Small intestine (tissue), 7 donors: Measurements from ENCODE around the gene CDKAL1. TPM values are rescaled to one million over a fixed set of nuclear protein-coding genes. Genes with fewer than 3 reads are reported as not detected.
"Not testable (repeated sequence)": the region's sequence is repeated elsewhere in the genome, so short reads cannot be mapped to it uniquely, and the experiment has no call there.

Source experiments
- DNase-seq, 2 donors: peaks; one replicate each; pipeline versions ENCODE4 v3.0.0 to v3.0.0-alpha.2; 2013
- FAIRE-seq: peaks from 2 replicates; lab custom pipeline; 2012; peaks lifted over from hg19 to GRCh38; lab: Jason Lieb, UNC
- H3K27ac ChIP-seq, 3 donors: one replicate each; pipeline ENCODE4 v1.5.1; 2013; ENCODE audit warnings: low read length in 2 of 3, mild to moderate bottlenecking in 2 of 3, control low read depth in 1 of 3, inconsistent platforms in 1 of 3, low read depth in 1 of 3, moderate library complexity in 1 of 3
- H3K27me3 ChIP-seq, 3 donors: one replicate each; pipeline ENCODE4 v1.6.1; 2013; ENCODE audit warnings: low read length in 3 of 3, inconsistent platforms in 1 of 3; ENCODE audit not compliant: control insufficient read depth in 3 of 3, insufficient read depth in 3 of 3
- H3K36me3 ChIP-seq, 3 donors: one replicate each; pipeline ENCODE4 v1.6.1; 2013; ENCODE audit warnings: low read length in 3 of 3, inconsistent platforms in 1 of 3, low read depth in 1 of 3, mild to moderate bottlenecking in 1 of 3, moderate library complexity in 1 of 3; ENCODE audit not compliant: control insufficient read depth in 3 of 3, insufficient read depth in 2 of 3
- H3K4me1 ChIP-seq, 3 donors: one replicate each; pipeline ENCODE4 v1.6.1; 2013; ENCODE audit warnings: low read length in 2 of 3, inconsistent platforms in 1 of 3, low read depth in 1 of 3, mild to moderate bottlenecking in 1 of 3, moderate library complexity in 1 of 3; ENCODE audit not compliant: control insufficient read depth in 3 of 3, insufficient read depth in 2 of 3
- H3K4me3 ChIP-seq, 3 donors: one replicate each; pipeline ENCODE4 v1.5.1; 2013; ENCODE audit warnings: low read length in 3 of 3, control low read depth in 1 of 3, inconsistent platforms in 1 of 3, low read depth in 1 of 3, mild to moderate bottlenecking in 1 of 3, moderate library complexity in 1 of 3
- H3K9me3 ChIP-seq, 2 donors: one replicate each; pipeline ENCODE4 v1.6.1; 2013; ENCODE audit warnings: low read depth in 1 of 2, low read length in 1 of 2; ENCODE audit not compliant: control insufficient read depth in 2 of 2, insufficient read depth in 1 of 2
- WGBS, 3 donors: extraction: QIAGEN DNeasy Blood & Tissue Kit; methylation state at CpG; one replicate each; pipeline ENCODE4 v1.1.7; 2013; 5-methylcytosine and 5-hydroxymethylcytosine counted together
- polyA plus RNA-seq, 4 donors: library from polyadenylated mRNA; stranded (reverse) in 3 of 4; unstranded in 1 of 4; fragments of 200-250 nt in 3 of 4; fragments of 120-200 nt in 1 of 4; gene quantifications; one replicate each; pipeline versions ENCODE4 v1.2.1 to v1.2.3, GENCODE V29; 2013
- donor health status: healthy with polysubstance abuse.
- donor health status: control.
- donor health status: control.
- donor health status: Bipolar disorder and iron deficiency.
- donor health status: healthy.

The CDKAL1 gene
- polyA plus RNA-seq, 4 donors, result 2.4 to 10.5 (median 4.1) TPM

- Histone ChIP-seq H3K9me3 (no peaks in the 10 kb centered on the region), H3K36me3 (no peaks in the 10 kb centered on the region), H3K27ac (no peak overlapping the region), H3K4me1 (no peaks in the 10 kb centered on the region), H3K27me3 (no peaks in the 10 kb centered on the region), H3K4me3 (no peak overlapping the region)
- FAIRE-seq (no peak), DNase-seq (no peak)
- WGBS, 3 donors, result 84 to 95% (median 95%) methylated on average over 4 of the region's 4 CpGs
Measured at GRCh38 chr6:21083708-21084107, 549.5 kb downstream of the CDKAL1 start.

GRCh38 chr6:21084656-21085055 lies 550.4 kb downstream of the CDKAL1 start:
- FAIRE-seq (no peak), DNase-seq (no peak)
- H3K36me3 ChIP-seq, result no peaks in the 10 kb centered on the region
- no peaks in the 10 kb centered on the region for H3K27me3 ChIP-seq
- WGBS, 3 donors, result 74 to 87% (median 87%) methylated on average over 2 of the region's 2 CpGs
- no peak overlapping the region for H3K4me3 ChIP-seq
- no peaks in the 10 kb centered on the region for H3K4me1 ChIP-seq
- H3K9me3 ChIP-seq, result no peaks in the 10 kb centered on the region
- H3K27ac ChIP-seq, result no peak overlapping the region

- DNase-seq (no peak), FAIRE-seq (no peak)
- no peaks in the 10 kb centered on the region for H3K27me3 ChIP-seq
- no peak overlapping the region for H3K27ac ChIP-seq
- WGBS, 3 donors, result 89 to 96% (median 91%) methylated on average over 3 of the region's 3 CpGs
- H3K36me3 ChIP-seq, result no peaks in the 10 kb centered on the region
- no peaks in the 10 kb centered on the region for H3K9me3 ChIP-seq
- H3K4me3 ChIP-seq, result no peak overlapping the region
- H3K4me1 ChIP-seq, result no peaks in the 10 kb centered on the region
Measured at GRCh38 chr6:21085211-21085610, 551.0 kb downstream of the CDKAL1 start.

- FAIRE-seq (no peak), DNase-seq (no peak)
- Histone ChIP-seq H3K4me3 (no peak overlapping the region), H3K36me3 (no peaks in the 10 kb centered on the region), H3K4me1 (no peaks in the 10 kb centered on the region), H3K27me3 (no peaks in the 10 kb centered on the region), H3K27ac (no peak overlapping the region), H3K9me3 (no peaks in the 10 kb centered on the region)
- WGBS, 3 donors, result 96 to 98% (median 98%) methylated on average over 3 of the region's 3 CpGs
Measured at GRCh38 chr6:21085643-21086042, 551.4 kb downstream of the CDKAL1 start.

- WGBS, 3 donors, result 97 to 99% (median 99%) methylated on average over 4 of the region's 4 CpGs
- H3K4me3 ChIP-seq, result no peak overlapping the region
- FAIRE-seq, result no peak
Measured at GRCh38 chr6:21087188-21087587, 552.9 kb downstream of the CDKAL1 start.

GRCh38 chr6:21091411-21091810 lies 557.2 kb downstream of the CDKAL1 start:
- Histone ChIP-seq H3K9me3 (no peaks in the 10 kb centered on the region), H3K27ac (no peak overlapping the region), H3K36me3 (no peaks in the 10 kb centered on the region), H3K4me1 (no peaks in the 10 kb centered on the region), H3K27me3 (no peaks in the 10 kb centered on the region), H3K4me3 (no peak overlapping the region)
- FAIRE-seq (no peak), DNase-seq (no peak)
- WGBS, 3 donors, result 93 to 100% (median 100%) methylated on average over 2 of the region's 2 CpGs

More at GRCh38 chr6:21087188-21087587, 552.9 kb downstream of the CDKAL1 start:
- Histone ChIP-seq H3K4me1 (no peaks in the 10 kb centered on the region), H3K27me3 (no peaks in the 10 kb centered on the region), H3K36me3 (no peaks in the 10 kb centered on the region), H3K27ac (no peak overlapping the region), H3K9me3 (no peaks in the 10 kb centered on the region)
- no peak for DNase-seq

- not testable (repeated sequence) for H3K27ac ChIP-seq, H3K27me3 ChIP-seq, H3K4me1 ChIP-seq, FAIRE-seq, H3K4me3 ChIP-seq, H3K36me3 ChIP-seq, H3K9me3 ChIP-seq, DNase-seq
- 83 to 97% (median 92%) methylated on average over 6 of the region's 6 CpGs for WGBS, 3 donors
Measured at GRCh38 chr6:21092231-21092772, 558.0 kb downstream of the CDKAL1 start.

GRCh38 chr6:21095462-21095861 lies 561.2 kb downstream of the CDKAL1 start:
- WGBS, 3 donors, result 85 to 91% (median 86%) methylated on average over 2 of the region's 2 CpGs
- no peaks in the 10 kb centered on the region for H3K9me3 ChIP-seq
- no peak for FAIRE-seq

GRCh38 chr6:21098134-21098533 lies 563.9 kb downstream of the CDKAL1 start:
- FAIRE-seq (no peak), DNase-seq (no peak)
- Histone ChIP-seq H3K4me3 (no peak overlapping the region), H3K36me3 (no peaks in the 10 kb centered on the region), H3K27me3 (no peaks in the 10 kb centered on the region), H3K9me3 (no peaks in the 10 kb centered on the region), H3K4me1 (no peaks in the 10 kb centered on the region), H3K27ac (no peak overlapping the region)
- WGBS, 3 donors, result 95 to 99% (median 96%) methylated on average over 4 of the region's 4 CpGs

More at GRCh38 chr6:21095462-21095861, 561.2 kb downstream of the CDKAL1 start:
- Histone ChIP-seq H3K4me1 (no peaks in the 10 kb centered on the region), H3K27ac (no peak overlapping the region), H3K4me3 (no peak overlapping the region), H3K27me3 (no peaks in the 10 kb centered on the region), H3K36me3 (no peaks in the 10 kb centered on the region)
- no peak for DNase-seq
